Measurements from ENCODE around the gene RANBP3.
A peak's percentile ranks its signal among the peaks of the same experiment; 100 is the strongest.

Gene RANBP3

DNA sequence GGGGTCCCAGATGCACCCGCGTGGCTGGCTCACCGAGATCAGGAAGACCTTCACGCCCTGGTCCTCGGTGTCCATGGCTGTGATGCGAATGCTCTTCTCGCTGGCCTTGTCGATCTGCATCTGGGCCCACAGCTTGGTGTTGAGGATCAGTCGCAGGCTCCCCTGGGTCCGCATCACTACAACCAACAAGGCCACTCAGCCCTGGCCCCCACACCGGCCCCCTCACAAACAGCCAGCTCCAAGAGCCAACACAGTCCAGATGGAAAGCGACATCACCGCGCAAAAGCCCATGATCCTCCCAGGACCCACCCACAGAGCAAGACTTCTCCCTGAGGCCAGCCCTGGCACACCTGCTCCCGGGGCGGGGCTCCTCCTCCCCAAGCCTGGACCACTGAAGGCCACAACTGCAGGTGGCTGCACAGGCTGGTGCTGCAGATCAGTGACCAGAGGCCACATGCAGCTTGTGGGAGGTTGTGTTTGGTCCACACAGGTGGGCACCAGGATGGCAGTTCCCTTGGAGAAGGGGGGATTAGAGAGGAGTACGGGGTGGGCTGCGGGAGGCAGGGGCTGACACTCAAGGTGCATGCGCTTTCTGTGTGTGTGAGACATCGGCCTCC is 59.4 kb downstream of the RANBP3 start:
- DNase-seq = no peak

DNA sequence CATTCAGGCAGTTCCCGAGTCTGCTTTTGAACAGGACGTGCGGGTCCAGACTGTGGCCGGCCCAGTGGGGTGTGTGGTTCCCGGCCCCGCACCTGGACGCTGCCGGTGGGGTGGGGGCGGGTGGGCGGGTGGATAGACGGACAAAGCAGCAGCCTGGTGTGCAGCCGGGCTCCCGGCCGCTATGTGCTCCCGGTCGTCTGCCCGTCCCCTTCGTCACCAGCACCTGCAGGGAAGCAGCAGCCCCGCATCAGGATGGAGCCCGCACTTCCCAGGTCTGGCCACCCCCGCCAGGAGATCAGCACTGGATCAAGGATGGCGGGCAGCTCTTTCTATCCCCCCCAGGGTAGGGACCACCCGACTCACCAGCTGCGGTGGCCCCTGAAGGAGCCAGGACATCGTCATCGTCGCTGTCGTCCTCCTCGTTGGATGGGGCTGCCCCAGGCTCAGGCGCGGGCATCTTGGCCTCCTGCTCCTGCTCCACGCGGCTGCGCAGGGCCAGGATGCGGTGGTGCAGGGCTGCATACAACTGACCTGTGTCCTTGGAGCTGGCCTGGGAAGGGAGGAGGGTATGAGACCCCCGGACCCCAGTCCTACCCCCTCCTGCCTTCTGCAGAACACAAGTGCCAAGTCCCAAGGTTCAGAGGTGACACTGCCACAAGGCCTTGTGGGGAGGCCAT is 60.4 kb downstream of the RANBP3 start:
- DNase-seq = no peak

DNA sequence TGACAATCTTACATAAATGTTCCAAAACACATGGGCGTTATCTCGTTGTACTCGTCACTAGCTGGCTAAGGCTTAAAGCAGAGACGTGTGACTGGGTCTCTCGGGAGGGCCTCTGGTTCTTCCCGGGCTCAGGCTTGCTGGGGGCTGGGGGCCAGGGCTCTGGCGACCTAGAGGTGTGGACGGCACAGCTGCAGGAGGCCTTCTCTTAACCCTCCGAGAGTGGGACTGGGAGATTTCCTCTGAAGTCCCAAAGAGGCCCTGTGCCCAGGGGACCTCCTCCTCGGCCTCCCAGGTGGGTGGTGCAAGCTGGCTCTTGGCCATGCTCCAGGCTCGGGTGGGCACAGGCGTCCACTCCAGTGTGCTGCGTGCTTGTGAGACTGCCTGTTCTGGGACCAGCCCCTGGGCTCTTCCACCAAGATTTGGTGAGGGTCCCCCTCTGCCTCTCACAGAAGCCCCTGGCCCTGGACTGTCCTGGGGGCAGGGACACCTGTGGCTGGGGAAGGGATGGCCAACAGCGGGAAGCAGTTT is 61.7 kb downstream of the RANBP3 start:
- no peak for DNase-seq

DNA sequence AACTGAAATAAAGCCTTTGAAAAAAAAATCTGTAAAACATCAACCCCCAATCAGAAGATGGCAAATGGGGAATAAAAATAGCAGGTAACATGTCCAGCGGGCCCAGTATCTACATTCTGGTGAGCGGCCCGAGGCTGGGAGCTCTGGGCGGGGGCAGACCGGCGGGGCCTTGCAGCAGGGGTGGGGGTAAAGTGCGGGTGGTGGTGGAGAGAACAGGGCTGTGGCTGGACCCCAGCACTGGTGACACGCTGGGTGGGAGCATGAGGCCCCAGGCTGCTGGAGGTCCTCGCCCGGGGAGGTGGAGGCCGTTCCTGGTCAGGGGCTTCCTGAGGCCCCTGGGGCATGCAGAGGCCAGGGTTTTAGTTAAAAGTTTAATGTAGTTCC is 62.2 kb downstream of the RANBP3 start:
- DNase-seq = no peak

DNA sequence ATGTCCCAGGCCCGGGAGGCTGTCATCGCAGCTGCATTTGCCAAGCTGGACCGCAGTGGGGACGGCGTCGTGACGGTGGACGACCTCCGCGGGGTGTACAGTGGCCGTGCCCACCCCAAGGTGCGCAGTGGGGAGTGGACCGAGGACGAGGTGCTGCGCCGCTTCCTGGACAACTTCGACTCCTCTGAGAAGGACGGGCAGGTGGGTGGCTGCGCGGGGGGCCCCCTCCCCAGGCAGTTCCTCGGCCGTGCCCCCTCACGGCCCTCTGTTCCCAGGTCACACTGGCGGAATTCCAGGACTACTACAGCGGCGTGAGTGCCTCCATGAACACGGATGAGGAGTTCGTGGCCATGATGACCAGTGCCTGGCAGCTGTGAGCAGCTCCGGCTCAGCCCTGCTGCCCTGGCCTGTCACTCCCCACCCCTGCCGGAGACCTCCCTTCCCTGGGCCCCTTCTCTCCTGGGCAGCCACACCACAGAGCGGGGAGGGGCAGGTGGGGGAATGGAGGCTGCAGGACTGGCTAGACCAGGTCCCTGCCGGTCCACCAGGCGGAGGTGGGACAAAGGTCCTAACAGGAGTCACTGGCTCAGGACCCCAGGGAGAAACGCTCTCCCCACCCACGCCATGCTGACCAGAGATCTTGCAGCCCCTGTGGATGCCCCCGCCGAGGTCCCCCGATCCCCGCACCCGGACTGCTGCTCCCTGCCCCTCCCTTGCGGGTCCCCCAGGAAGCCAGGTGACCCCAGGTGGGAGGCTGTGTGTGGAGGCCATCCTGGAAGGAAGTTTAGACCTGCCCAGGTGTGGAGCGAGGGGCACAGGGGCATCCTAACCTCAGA is 62.8 kb downstream of the RANBP3 start:
- no peak for DNase-seq

DNA sequence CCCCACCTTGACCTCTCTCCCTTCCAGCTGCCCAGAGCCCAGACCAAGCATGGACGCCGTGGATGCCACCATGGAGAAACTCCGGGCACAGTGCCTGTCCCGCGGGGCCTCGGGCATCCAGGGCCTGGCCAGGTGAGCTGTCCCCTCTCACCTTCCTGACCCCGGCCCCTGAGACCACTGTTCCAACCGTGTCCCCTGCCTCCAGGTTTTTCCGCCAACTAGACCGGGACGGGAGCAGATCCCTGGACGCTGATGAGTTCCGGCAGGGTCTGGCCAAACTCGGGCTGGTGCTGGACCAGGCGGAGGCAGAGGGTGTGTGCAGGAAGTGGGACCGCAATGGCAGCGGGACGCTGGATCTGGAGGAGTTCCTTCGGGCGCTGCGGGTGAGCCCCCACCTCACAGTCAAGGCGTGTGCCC is 63.6 kb downstream of the RANBP3 start:
- DNase-seq = no peak

DNA sequence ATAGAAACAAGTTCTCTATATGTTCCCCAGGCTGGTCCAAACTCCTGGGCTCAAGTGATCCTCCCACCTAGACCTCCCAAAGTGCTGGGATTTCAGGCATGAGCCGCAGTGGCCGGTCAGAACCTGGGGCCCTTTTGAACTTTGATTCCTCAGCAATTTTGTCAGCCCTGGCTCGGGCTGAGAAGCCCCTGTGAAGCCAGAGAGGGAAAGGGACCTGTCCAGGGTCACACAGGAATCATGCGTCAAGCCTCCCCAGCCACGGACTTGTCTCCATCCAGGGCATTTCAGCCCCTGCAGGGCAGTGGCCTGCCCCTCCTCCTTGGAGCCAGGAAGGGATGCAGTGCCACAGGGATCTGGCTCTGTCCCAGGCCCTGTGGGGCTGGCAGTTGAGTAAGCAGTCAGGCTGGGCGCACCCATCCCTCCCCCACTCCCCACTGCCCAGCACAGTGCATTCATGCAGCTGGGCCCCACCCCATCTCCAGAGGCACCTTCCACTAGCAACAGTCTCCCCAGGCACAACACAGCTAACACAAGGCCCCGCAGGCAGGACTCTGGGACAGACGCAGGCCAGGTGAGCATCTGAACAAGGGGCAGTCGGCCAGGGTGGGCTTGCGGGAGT is 64.1 kb downstream of the RANBP3 start, which contains the start of gene CAPS:
Gene CAPS, plus strand, starts transcription at position 516 of the 619 bp plus-strand sequence. CDS start 153 bp downstream, outside the sequence.
- no peak for DNase-seq

DNA sequence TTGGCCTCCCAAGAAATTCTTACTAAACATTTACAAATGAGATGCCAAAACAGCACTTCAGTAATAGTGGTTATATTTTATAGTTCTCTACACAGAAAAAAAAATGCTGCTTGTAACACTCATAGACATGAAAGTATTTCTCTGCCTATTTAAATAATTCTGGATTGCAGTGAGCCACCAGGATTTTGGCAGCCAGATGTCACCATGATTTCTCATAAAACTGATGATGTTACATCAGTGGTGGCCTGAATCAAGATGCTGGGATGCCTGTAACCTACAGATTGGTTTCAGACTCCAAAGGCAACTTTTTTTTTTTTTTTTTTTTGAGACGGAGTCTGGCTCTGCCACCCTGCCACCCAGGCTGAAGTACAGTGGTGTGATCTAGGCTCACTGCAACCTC is 66.6 kb downstream of the RANBP3 start:
- no peak for DNase-seq

DNA sequence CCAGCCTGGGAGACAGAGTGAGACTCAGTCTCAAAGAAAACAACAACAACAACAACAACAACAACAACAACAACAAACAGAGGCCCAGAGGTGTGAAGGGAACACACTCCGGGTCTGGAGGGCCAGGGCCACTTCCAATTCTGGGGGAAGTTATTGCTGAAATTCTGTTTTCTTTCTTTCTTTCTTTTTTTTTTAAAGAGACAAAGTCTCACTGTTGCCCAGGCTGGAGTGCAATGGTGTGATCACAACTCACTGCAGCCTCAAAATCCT is 67.4 kb downstream of the RANBP3 start:
- no peak for DNase-seq

DNA sequence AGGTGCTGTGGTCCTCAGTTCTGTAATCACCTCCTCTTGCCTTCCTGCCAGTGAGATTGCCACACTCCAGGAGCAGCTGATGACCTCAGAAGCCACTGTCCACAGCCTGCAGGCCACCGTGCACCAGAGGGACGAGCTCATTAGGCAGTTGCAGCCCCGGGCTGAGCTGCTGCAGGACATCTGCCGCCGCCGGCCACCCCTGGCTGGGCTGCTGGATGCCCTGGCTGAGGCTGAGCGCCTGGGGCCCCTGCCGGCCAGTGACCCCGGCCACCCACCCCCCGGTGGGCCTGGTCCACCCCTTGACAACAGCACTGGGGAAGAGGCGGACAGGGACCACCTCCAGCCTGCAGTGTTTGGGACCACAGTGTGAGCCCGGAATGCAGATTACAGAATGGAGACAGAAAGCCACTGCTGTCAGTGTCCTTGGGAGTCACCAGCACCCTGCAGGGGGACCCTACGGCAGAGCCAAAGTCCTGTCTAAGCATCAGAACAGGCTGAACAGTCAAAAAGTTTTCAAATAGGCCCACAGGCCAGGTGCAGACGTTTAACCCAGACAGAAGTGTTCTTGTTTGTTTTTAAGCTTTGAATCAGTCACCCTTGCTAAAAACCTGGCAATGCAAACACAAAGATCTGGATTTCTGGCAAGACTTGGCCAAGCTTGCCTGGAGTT is 69.0 kb downstream of the RANBP3 start:
- DNase-seq = no peak

DNA sequence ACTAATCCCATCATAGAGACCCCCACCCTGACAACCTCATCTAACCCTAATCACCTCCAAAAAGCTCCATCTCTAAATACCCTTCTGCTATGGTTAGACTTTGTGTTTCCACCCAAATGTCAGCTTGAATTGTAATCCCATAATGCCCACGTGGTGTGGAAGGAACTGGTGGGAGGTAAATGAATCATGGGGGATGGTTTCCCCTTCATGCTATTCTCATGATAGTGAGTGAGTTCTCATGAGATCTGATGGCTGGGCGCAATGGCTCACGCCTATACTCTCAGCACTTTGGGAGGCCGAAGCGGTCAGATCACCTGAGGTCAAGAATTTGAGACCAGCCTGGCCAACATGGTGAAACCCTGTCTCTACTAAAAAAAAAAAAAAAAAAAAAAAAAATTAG is 70.7 kb downstream of the RANBP3 start:
- DNase-seq = no peak

DNA sequence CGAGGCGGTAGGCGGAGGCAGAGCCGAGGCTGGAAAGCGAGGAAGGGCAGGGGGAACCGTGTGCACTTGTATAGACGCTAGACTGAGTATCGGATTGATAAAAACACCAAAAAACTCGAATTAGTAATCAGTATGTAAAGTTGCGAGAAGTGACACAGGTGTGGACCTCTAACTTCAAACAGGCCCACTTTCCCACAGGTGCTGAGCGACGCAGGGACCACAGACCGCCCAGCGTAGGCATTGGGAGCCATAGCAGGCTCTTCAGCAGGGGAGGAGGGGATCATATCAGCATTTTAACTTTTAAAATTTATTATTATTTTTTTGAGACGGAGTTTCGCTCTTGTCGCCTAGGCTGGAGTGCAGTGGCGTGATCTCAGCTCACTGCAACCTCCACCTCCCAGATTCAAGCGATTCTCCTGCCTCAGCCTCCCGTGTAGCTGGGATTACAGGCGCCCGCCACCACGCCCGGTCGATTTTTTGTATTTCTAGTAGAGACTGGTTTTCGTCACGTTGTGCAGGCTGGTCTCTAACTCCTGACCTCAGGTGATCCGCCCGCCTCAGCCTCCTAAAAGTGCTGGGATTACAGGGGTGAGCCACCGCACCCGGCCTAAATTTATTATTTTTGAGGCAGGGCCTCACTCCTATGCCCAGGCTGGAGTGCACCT is 72.7 kb downstream of the RANBP3 start:
- DNase-seq = no peak

DNA sequence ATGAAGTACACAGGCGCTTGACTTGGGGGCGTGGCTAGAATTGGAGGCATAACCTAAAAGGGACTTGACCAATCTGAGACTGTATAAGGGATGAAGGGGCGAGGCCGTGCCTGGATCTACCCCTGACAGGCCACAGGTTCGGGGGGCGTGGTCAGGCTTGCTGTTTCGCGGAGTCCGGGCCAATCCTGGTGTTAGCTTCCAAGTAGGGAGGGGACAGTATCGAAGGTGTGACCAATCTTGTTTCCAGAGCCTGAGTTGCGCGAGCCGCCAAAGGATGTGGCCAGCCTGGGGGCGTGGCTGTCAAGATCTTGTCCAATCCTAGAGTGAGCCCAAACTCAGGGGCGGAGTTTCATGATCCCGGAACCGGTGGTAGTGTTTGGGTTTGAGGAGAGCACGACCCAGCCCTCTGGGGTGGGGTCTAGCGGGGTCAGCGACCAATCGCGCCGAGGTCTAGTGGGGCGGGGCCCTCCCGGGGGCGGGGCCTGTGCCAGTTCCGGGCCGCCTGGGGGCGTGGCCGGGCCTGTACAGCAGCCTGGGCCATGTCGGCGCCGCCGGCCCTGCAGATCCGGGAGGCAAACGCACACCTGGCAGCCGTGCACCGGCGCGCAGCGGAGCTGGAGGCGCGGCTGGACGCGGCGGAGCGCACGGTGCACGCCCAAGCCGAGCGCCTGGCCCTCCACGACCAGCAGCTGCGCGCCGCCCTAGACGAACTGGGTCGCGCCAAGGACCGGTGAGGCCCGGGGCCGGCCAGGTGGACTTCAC is 73.4 kb downstream of the RANBP3 start, which contains the start of gene VMAC:
Gene VMAC, plus strand, starts transcription at position 521 of the 762 bp plus-strand sequence. Its CDS starts 19 bp downstream, at position 540.
- peak; percentile 100 for DNase-seq

DNA sequence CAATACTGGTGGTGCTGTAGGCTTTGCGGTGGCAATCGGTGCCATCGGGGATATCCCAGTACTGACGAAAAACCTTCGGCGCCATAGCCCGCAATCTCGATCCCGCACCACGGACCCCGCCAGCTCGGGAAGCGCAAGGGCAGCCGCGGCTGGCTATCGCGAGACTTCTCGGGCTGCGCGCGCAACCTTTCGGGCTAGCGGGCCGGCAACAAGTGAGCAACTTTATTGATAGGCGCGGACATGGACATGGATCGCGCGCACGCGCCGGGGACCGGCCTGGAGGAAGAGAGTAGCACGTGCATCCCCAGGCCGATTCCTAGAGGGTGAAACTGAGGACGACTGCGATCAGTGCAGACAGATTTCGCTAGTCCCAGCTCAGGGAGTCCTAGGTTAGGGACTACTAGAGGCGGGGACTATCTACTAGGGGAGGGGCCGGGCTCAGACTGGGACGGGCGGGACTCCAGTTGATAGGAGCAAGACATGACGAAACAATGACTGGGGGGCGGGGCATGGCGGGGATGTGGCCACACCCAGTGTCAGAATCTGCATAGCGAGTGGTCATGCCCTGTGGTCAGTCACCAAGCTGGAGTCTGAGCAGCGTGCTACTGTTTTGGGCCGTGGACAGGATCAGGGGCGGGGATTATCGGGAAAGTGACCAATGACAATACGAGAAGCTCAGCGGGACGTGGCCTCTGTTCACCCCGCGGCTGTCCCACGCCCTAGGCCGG is 74.2 kb downstream of the RANBP3 start, which contains the start of gene NDUFA11:
Gene NDUFA11, minus strand, starts transcription at position 167 of the 728 bp plus-strand sequence. Its CDS starts 82 bp downstream, at position 85.
- peak; percentile 99 for DNase-seq

DNA sequence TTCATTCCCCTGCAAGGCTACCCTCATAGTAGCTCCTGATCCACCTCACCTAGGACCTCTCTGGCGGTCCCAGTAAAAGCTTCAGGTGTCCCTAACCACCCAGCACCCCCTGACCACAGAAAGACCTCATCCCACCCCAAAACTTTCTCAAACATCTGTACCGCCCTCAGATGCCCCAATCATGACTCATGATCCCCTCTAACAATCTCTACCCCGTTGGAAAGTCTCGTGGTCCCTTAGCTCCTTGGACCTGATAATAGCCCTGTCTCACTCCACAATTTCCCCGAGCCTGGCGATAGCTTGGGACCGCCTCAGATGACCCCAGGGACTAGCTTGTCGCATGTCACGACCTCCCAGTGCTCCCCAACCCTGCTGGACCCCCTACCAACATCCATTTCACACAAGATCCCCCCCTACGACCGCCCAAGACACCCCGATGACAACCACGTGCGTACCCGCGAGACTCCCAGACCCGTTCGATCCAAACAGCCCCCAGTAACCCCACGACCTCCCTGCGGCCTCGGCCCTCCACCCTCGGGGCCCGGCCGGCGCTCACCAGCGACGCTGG is 74.8 kb downstream of the RANBP3 start:
- DNase-seq = no peak

DNA sequence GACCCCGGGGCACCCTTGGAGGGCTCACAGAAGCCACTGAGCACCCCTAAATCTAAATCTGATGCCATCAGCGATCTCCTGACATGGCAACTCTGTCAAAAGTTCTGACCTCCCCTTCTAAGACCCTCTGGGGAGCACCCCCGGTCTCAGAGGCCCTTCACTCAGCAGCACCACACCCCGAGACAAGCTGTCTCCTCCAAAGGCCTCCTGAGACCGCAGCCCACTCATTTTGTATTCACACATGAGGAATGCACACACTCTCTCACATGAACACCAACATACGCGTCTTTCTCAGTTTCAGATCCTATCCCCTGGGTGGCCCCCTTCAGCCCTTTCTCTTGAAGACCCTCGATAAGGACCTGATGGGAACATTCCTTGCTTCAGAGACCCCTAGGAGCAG is 77.0 kb downstream of the RANBP3 start:
- no peak for DNase-seq

DNA sequence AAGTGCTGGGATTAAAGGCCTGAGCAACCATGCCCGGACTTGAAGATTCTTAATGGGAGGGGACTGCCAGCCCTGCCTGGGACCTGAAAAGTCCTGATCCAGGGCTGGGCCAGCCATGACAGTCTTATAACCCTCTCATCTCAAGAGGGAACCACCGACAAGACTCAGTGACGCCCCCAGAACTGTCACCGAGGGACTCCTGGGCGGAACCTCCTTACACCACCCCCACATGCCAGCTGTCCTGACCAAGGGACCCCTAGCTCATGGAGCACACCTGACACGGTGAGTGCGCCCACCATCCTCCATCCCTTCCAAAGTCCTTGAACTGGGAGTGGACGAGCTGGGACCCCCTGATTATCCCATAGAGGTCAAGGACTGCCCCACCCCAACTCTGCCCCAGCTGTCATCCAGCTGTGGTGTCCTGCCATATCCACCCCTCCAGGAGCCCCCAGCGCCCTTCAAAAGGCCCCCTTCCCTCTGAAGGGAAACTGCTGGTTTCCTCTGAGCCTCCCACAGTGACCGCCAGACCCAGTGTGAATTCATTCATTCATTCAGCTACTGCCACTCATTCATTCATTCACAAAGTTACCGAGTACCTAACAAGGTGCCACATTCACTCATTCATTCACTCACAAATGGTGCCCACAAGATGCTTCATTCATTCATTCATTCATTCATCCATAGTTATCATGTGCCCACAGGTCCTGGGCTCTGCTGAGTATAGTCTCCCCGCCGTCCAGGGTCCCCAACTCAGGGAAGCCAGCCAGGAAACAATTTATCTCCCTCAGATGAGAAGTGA is 78.0 kb downstream of the RANBP3 start:
- no peak for DNase-seq

DNA sequence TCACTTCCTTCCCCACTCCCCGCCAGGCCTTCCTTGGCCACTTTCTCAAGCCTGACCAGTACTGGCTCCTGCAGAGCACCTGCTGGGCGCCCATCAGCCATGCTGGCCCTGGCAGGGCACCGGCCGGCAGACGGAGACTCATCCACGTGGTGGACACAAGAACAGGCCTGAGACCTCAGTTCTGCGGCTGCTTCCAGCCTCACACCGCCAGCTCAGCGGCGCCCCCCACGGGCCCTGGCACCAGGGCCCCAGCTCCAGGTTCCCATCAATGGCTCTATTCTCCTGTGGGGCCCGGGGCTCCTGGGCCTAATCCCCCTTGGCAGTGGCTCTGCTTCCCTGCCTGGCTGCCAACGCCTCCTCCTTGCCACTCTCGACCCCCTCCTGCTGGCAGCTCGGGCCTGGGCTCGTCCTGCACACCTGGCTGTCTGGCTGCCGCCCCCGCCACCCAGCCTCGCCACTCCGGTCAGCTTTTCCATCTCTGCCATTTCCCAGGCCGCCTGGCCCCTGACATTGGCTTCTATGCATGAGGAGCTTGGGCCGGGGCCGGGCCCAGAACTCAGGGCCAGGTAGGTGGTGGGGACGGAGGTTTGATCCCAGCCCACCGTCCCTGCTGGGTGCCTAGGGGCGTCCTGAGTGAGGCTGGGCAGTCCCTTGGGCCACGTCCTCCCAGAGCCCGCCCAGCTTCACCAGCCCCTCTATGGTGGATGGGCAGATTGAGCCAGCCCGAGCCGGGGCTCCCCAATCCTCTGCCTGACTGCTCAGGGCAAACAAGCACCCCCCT is 80.6 kb downstream of the RANBP3 start:
- no peak for DNase-seq

Measured in activated CD4-positive, CD25-positive, alpha-beta regulatory T cell treated with anti-CD3 and anti-CD28 coated beads, Interleukin-2, amount 50 U/mL, for 72 hours (primary cell).